HepG2 (cell line): Measurements from ENCODE around the gene PKP4. TPM values are rescaled to one million over a fixed set of nuclear protein-coding genes. Genes with fewer than 3 reads are reported as not detected.

Experiments used
- ATAC-seq: fragments of 200-7000 bp; cut with Tn5 transposase; 3 replicates; pipeline ENCODE4 v1.9.1; 2020; ENCODE audit warnings: mild to moderate bottlenecking, moderate library complexity
- BruUV-seq: library from RNA; stranded (reverse); fragments of 400-500 nt; replicated peaks from 2 replicates; lab custom pipeline; 2021; lab: Mats Ljungman, UMichigan
- CTCF ChIA-PET: fragments of 300-600 bp; formaldehyde crosslinking; extraction: SDS; loops from one replicate; lab custom pipeline; 2021; ENCODE audit warnings: low total read pairs, inconsistent platforms, low intra/inter-chr PET ratio; lab: Yijun Ruan, JAX
- POLR2A ChIA-PET: fragments of 350-600 bp; sonication (Branson Sonifier 250); formaldehyde crosslinking; loops from one replicate; lab custom pipeline; 2020; ENCODE audit warnings: antibody characterized with exemption, inconsistent platforms; lab: Yijun Ruan, JAX
- DNase-seq: peaks from one replicate; pipeline ENCODE4 v3.0.0-alpha.2; 2015; ENCODE audit warnings: low spot score
- FAIRE-seq: peaks from 3 replicates; lab custom pipeline; 2011; peaks lifted over from hg19 to GRCh38; lab: Jason Lieb, UNC
- H2AFZ ChIP-seq: one replicate; pipeline ENCODE4 v1.6.1; 2011; ENCODE audit warnings: low read length, inconsistent platforms
- H3K27ac ChIP-seq: fragments of 300-600 bp; 3 replicates; pipeline ENCODE4 v1.8.0; 2011; ENCODE audit warnings: mixed run types, mild to moderate bottlenecking, mixed read lengths, low read length, inconsistent platforms; ENCODE audit not compliant: insufficient read depth; ENCODE audit errors: extremely low read length
- H3K27me3 ChIP-seq, 2 experiments: fragments of 200-600 bp in 1 of 2; 2 replicates in 1 of 2; 3 replicates in 1 of 2; pipeline versions ENCODE4 v1.6.0 to v1.8.0; 2011; ENCODE audit warnings: low read length in 2 of 2, mild to moderate bottlenecking in 2 of 2, moderate library complexity in 2 of 2, inconsistent platforms in 1 of 2; ENCODE audit not compliant: insufficient read depth in 2 of 2, control insufficient read depth in 1 of 2
- H3K36me3 ChIP-seq, 2 experiments: fragments of 200-600 bp in 1 of 2; replicated peaks in 1 of 2; 2 replicates in 1 of 2; 3 replicates in 1 of 2; pipeline versions ENCODE4 v1.5.1 to v1.8.0; 2011; ENCODE audit warnings: low read length in 2 of 2, inconsistent platforms in 1 of 2; ENCODE audit not compliant: insufficient read depth in 2 of 2, control insufficient read depth in 1 of 2
- H3K4me1 ChIP-seq: 2 replicates; pipeline ENCODE4 v1.5.1; 2012; ENCODE audit warnings: low read length, inconsistent platforms; ENCODE audit not compliant: insufficient read depth
- H3K4me2 ChIP-seq: 2 replicates; pipeline ENCODE4 v1.6.0; 2011; ENCODE audit warnings: low read depth, low read length, inconsistent platforms
- H3K4me3 ChIP-seq, 3 experiments: fragments of 200-600 bp in 1 of 3; sonication (generic), shearing (Covaris generic) in 1 of 3; replicated peaks in 1 of 3; 2 replicates each; pipeline ENCODE4 v1.5.1; 2011 to 2016; ENCODE audit warnings: low read length in 3 of 3, inconsistent platforms in 2 of 3, low read depth in 2 of 3, mild to moderate bottlenecking in 2 of 3, control low read depth in 1 of 3, mixed read lengths in 1 of 3; ENCODE audit not compliant: insufficient read depth in 1 of 3
- H3K79me2 ChIP-seq: one replicate; pipeline ENCODE4 v1.6.1; 2011; ENCODE audit warnings: low read length, inconsistent platforms; ENCODE audit not compliant: insufficient read depth
- H3K9ac ChIP-seq: 2 replicates; pipeline ENCODE4 v1.6.0; 2011; ENCODE audit warnings: mild to moderate bottlenecking, low read depth, low read length, inconsistent platforms; ENCODE audit not compliant: insufficient read depth
- H3K9me3 ChIP-seq: 2 replicates; pipeline ENCODE4 v1.5.1; 2012; ENCODE audit warnings: mild to moderate bottlenecking, low read length
- H4K20me1 ChIP-seq: 2 replicates; pipeline ENCODE4 v1.6.0; 2011; ENCODE audit warnings: inconsistent platforms, mild to moderate bottlenecking, low read length, moderate library complexity; ENCODE audit not compliant: insufficient read depth
- GABPB1 ChIP-seq: IDR thresholded peaks from 2 replicates; pipeline ENCODE4 v1.6.1; 2016; ENCODE audit warnings: mild to moderate bottlenecking, missing genetic modification reagents, moderate library complexity, missing compliant biosample characterization
- GLMP ChIP-seq: sonication (generic); formaldehyde crosslinking; IDR thresholded peaks from 2 replicates; pipeline ENCODE4 v1.9.0; 2021; ENCODE audit warnings: missing genetic modification reagents, mild to moderate bottlenecking, borderline replicate concordance
- HNF4A ChIP-seq: sonication (generic); formaldehyde crosslinking; IDR thresholded peaks from 2 replicates; pipeline ENCODE4 v1.4.0; 2020; ENCODE audit warnings: missing genetic modification reagents
- MNT ChIP-seq: fragments of 450-650 bp; IDR thresholded peaks from 2 replicates; pipeline ENCODE4 v1.6.1; 2016
- PPARG ChIP-seq: conservative IDR thresholded peaks from 2 replicates; pipeline ENCODE4 v1.6.1; 2016; ENCODE audit warnings: missing biosample characterization, missing genetic modification reagents
- ZNF121 ChIP-seq: sonication (generic); formaldehyde crosslinking; IDR thresholded peaks from 2 replicates; pipeline ENCODE4 v1.5.0; 2020; ENCODE audit warnings: mild to moderate bottlenecking, missing genetic modification reagents
- ZNF510 ChIP-seq: sonication (generic); formaldehyde crosslinking; IDR thresholded peaks from 2 replicates; pipeline ENCODE4 v1.4.0; 2020; ENCODE audit warnings: low read depth, mild to moderate bottlenecking, missing genetic modification reagents
- ZNF629 ChIP-seq: sonication (generic); formaldehyde crosslinking; conservative IDR thresholded peaks from 2 replicates; pipeline ENCODE4 v1.5.0; 2020; ENCODE audit warnings: missing genetic modification reagents
- WGBS: methylation state at CpG from one replicate; pipeline ENCODE4 v1.1.6; 2017; ENCODE audit warnings: low lambda C conversion rate; 5-methylcytosine and 5-hydroxymethylcytosine counted together
- in situ Hi-C: cut with HindIII; loops from 2 replicates; pipeline ENCODE4 v1.10.0; 2017; ENCODE audit warnings: low pct_unique_long_range_greater_than_20kb; ENCODE audit not compliant: extremely low pct_ligation_motif_present
- intact Hi-C: fragments of 100-400 bp; cut with micrococcal nuclease; formaldehyde crosslinking; loops from one replicate; pipeline ENCODE4 v1.10.0; 2022; ENCODE audit not compliant: unreplicated experiment
- polyA plus RNA-seq, 8 experiments: library from polyadenylated mRNA; depleted of rRNA in 3 of 8; stranded (reverse) in 7 of 8; unstranded in 1 of 8; fragments of >200 nt; fragmentation: Illumina TruSeq in 4 of 8; extraction: Trizol in 4 of 8; gene quantifications; 2 replicates each; pipeline versions ENCODE4 v1.2.1 to v1.2.3, GENCODE V29; 2011 to 2016; ENCODE audit warnings: low read depth in 4 of 8, missing spikeins in 1 of 8, mixed read lengths in 1 of 8; ENCODE audit not compliant: insufficient read depth in 1 of 8
- total RNA-seq, 5 experiments: library from RNA; depleted of rRNA; stranded (reverse); fragments of >200 nt; fragmentation: Illumina TruSeq; extraction: Trizol; gene quantifications; 2 replicates each; pipeline ENCODE4 v1.2.3, GENCODE V29; 2016; ENCODE audit warnings: low read depth in 1 of 5

The PKP4 gene
- total and polyA plus RNA-seq, 2 of the 13 experiments (the other 11 are each of a cell fraction or from before 2014, with no cell fraction given) = 80.9 to 90.5 TPM

GRCh38 chr2:158556124-158556523, 99.4 kb downstream of the PKP4 start (continued):
- TF ChIP-seq MNT (no peak), ZNF510 (CRISPR knock-in tag) (no peak), ZNF121 (no peak), GLMP (no peak)
- TF ChIP-seq, all 625 proteins: peak for 0

GRCh38 chr2:158557752-158558151, 101.0 kb downstream of the PKP4 start:
- no peak for ATAC-seq

More at GRCh38 chr2:158557752-158558151, 101.0 kb downstream of the PKP4 start:
- in situ Hi-C loops (no loop called here), intact Hi-C loops (no loop called here)
- Histone ChIP-seq H2AFZ (no peak overlapping the region), H3K9me3 (no peaks in the 10 kb centered on the region), H3K4me1 (peaks cover 47% of the 10 kb centered on the region), H3K9ac (no peak overlapping the region), H3K4me3 (no peak overlapping the region), H3K27me3 (no peaks in the 10 kb centered on the region), H3K79me2 (peaks cover 19% of the 10 kb centered on the region), H3K27ac (no peak overlapping the region), H4K20me1 (no peaks in the 10 kb centered on the region), H3K36me3 (peaks cover 2 to 5% of the 10 kb centered on the region in 2 experiments; a peak in 4 of 5 replicates), H3K4me2 (no peak overlapping the region)
- FAIRE-seq (no peak), DNase-seq (no peak)
- CTCF ChIA-PET = no interaction called here
- POLR2A ChIA-PET = no interaction called here
- BruUV-seq = no TSS peak
- TF ChIP-seq ZNF629 (CRISPR knock-in tag) = peak; percentile 65; the same call in 1 of the 2 replicates
- TF ChIP-seq HNF4A = peak; percentile 13; the same call in 1 of the 2 replicates
- TF ChIP-seq GABPB1 (CRISPR knock-in tag) = no peak
- TF ChIP-seq PPARG = peak; percentile 64; the same call in 1 of the 2 replicates
- WGBS = 94% methylated on average over 2 of the region's 2 CpGs
